Duodenal mucosa (tissue), 2 donors: ENCODE measurements around the gene LRRC8D.

ENCODE experiments used
- H3K27ac ChIP-seq: one replicate; pipeline ENCODE4 v1.7.0; 2013; ENCODE audit warnings: low read depth, low read length
- H3K27me3 ChIP-seq, 2 donors: one replicate each; pipeline ENCODE4 v1.7.0; 2013; ENCODE audit warnings: low read length in 2 of 2, control low read depth in 1 of 2; ENCODE audit not compliant: insufficient read depth in 2 of 2, control insufficient read depth in 1 of 2
- H3K36me3 ChIP-seq, 2 donors: one replicate each; pipeline ENCODE4 v1.7.0; 2013; ENCODE audit warnings: low read length in 2 of 2, control low read depth in 1 of 2; ENCODE audit not compliant: insufficient read depth in 2 of 2, control insufficient read depth in 1 of 2
- H3K4me1 ChIP-seq, 2 donors: one replicate each; pipeline ENCODE4 v1.7.0; 2013; ENCODE audit warnings: low read length in 2 of 2, control low read depth in 1 of 2; ENCODE audit not compliant: insufficient read depth in 2 of 2, control insufficient read depth in 1 of 2
- H3K4me3 ChIP-seq, 2 donors: one replicate each; pipeline ENCODE4 v1.7.0; 2013; ENCODE audit warnings: low read length in 2 of 2, low read depth in 1 of 2
- H3K9ac ChIP-seq, 2 donors: one replicate each; pipeline ENCODE4 v1.7.0; 2013; ENCODE audit warnings: low read length in 2 of 2, low read depth in 1 of 2
- H3K9me3 ChIP-seq, 2 donors: one replicate each; pipeline ENCODE4 v1.7.0; 2013; ENCODE audit warnings: low read length in 2 of 2, control low read depth in 1 of 2; ENCODE audit not compliant: control insufficient read depth in 1 of 2

LRRC8D gene

GRCh38 chr1:89866568-89866967 lies 45.7 kb downstream of the LRRC8D start:
- H3K27me3 ChIP-seq, result no peaks in the 10 kb centered on the region
- H3K4me1 ChIP-seq, result peaks cover 0 to 10% of the 10 kb centered on the region in 2 donors
- H3K36me3 ChIP-seq, result peaks cover 0 to 3% of the 10 kb centered on the region in 2 donors
- H3K4me3 ChIP-seq, result no peak overlapping the region
- H3K9ac ChIP-seq, result no peak overlapping the region
- no peaks in the 10 kb centered on the region for H3K9me3 ChIP-seq
- H3K27ac ChIP-seq, result no peak overlapping the region

DNA sequence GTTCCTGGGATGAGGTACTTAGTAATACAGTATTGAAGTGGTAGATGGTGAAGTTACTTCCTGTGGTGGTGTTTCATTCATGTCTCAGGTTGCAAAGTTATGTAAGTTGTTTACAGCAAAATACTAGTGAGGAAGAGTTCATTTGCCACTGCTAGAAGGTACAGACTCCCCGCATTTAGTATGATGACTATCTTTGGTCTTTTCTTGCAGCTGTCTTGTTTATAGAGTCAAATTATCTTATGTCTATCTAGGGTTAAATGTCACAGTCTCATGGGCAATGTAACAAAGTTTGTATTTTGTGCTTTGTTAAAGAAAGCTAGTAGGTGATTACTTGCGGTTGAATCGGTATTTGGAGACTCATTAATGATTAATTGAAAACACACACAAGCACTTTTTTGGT lies 50.2 kb downstream of the LRRC8D start:
- Histone ChIP-seq H3K9ac (no peak overlapping the region), H3K27me3 (no peaks in the 10 kb centered on the region), H3K4me3 (no peak overlapping the region), H3K9me3 (no peaks in the 10 kb centered on the region), H3K4me1 (peaks cover 0 to 3% of the 10 kb centered on the region in 2 donors), H3K27ac (no peak overlapping the region), H3K36me3 (peaks cover 0 to 3% of the 10 kb centered on the region in 2 donors)

DNA sequence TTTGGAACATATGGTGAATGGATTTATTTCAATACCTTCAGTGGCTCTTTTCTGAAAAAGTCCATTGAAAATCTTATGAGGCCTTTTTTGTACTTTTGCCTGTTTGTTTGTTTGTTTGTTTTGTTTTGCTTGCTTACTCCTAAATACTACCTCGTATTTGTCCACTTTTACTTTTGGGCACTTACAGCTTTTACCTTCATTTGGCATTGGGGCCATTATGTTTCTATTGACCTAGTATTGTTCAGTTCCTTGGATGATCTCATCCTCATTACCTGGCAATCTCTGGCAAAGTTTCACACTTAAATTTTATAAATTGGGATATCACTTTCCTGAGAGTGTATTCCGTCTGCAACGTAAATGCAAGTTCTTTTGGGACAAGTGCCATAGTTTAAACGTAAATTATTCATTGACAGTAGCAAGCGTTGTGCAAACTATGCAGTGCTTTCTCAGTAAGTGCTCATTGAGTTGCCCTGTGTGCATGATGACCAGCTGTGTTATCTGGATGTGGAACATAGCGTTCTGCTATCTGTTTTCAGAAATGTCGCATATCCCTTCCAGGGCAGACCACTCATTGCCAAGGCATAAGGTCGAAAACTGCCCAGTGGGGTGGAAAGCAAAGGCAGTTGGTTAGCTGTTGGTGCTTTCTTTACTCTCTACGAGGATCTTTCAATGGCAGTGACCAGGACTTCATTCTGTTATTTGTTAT lies 51.1 kb downstream of the LRRC8D start:
- no peak overlapping the region for H3K9ac ChIP-seq

GRCh38 chr1:89872567-89872966 lies 51.7 kb downstream of the LRRC8D start:
- H3K4me1 ChIP-seq, result no peaks in the 10 kb centered on the region
- no peak overlapping the region for H3K4me3 ChIP-seq
- no peak overlapping the region for H3K27ac ChIP-seq
- H3K27me3 ChIP-seq, result no peaks in the 10 kb centered on the region
- no peaks in the 10 kb centered on the region for H3K9me3 ChIP-seq
- no peak overlapping the region for H3K9ac ChIP-seq
- H3K36me3 ChIP-seq, result peaks cover 0 to 3% of the 10 kb centered on the region in 2 donors

More for the DNA sequence above, 51.1 kb downstream of the LRRC8D start:
- Histone ChIP-seq H3K27me3 (no peaks in the 10 kb centered on the region), H3K4me1 (no peaks in the 10 kb centered on the region), H3K36me3 (peaks cover 0 to 3% of the 10 kb centered on the region in 2 donors), H3K27ac (no peak overlapping the region), H3K4me3 (no peak overlapping the region), H3K9me3 (no peaks in the 10 kb centered on the region)

DNA sequence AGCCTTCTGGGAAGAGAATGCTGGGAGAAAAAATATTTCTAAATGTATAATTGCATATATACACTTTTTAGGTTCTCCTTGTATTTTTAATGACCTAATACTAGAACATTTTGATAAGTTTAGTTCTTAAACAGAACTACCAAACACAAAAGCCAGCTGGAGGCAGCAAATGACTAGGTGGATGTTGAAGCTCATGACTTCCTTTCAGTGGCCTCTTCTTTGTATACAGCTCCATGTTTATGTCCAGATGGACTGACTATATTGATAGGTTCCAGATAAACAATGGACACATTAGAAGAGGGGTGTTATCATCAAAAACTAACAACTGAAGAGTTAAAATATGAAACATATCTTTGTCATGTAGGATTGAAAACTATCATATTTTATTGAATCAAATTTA lies 52.5 kb downstream of the LRRC8D start:
- H3K27ac ChIP-seq, result no peak overlapping the region
- no peaks in the 10 kb centered on the region for H3K27me3 ChIP-seq
- peaks cover 0 to 3% of the 10 kb centered on the region in 2 donors for H3K36me3 ChIP-seq
- H3K9ac ChIP-seq, result no peak overlapping the region
- no peak overlapping the region for H3K4me3 ChIP-seq
- no peaks in the 10 kb centered on the region for H3K9me3 ChIP-seq
- H3K4me1 ChIP-seq, result no peaks in the 10 kb centered on the region

DNA sequence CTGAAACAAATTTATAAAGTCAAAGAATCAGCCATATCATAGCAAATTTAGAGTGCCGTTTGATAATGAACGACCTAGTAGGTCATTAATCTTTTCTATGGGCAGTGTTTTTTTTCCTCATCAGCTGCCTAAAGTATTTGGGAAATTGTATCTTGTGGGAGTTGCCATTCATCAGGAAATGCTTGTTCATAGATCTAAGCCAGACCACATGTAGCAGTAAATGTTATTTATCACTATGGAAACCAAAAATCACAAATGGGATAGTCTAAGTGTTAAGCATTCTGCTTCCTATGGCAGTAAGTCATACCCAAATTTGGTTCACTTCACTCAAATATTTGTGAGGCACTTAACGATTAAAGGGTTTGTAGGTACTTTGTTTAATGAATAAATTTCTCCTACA lies 52.9 kb downstream of the LRRC8D start:
- H3K4me1 ChIP-seq, result no peaks in the 10 kb centered on the region
- no peak overlapping the region for H3K27ac ChIP-seq
- H3K27me3 ChIP-seq, result no peaks in the 10 kb centered on the region
- peaks cover 0 to 3% of the 10 kb centered on the region in 2 donors for H3K36me3 ChIP-seq
- no peak overlapping the region for H3K4me3 ChIP-seq
- H3K9ac ChIP-seq, result no peak overlapping the region
- no peaks in the 10 kb centered on the region for H3K9me3 ChIP-seq

- Histone ChIP-seq H3K9me3 (no peaks in the 10 kb centered on the region), H3K36me3 (peaks cover 0 to 3% of the 10 kb centered on the region in 2 donors), H3K27me3 (no peaks in the 10 kb centered on the region), H3K4me1 (no peaks in the 10 kb centered on the region), H3K27ac (no peak overlapping the region), H3K9ac (no peak overlapping the region), H3K4me3 (no peak overlapping the region)
These were observed 55.6 kb downstream of the LRRC8D start for GRCh38 chr1:89876463-89876862.

GRCh38 chr1:89877756-89878155 lies 56.9 kb downstream of the LRRC8D start:
- no peaks in the 10 kb centered on the region for H3K4me1 ChIP-seq
- no peak overlapping the region for H3K4me3 ChIP-seq
- H3K27me3 ChIP-seq, result no peaks in the 10 kb centered on the region
- H3K9me3 ChIP-seq, result no peaks in the 10 kb centered on the region
- H3K27ac ChIP-seq, result no peak overlapping the region
- no peaks in the 10 kb centered on the region for H3K36me3 ChIP-seq
- no peak overlapping the region for H3K9ac ChIP-seq

DNA sequence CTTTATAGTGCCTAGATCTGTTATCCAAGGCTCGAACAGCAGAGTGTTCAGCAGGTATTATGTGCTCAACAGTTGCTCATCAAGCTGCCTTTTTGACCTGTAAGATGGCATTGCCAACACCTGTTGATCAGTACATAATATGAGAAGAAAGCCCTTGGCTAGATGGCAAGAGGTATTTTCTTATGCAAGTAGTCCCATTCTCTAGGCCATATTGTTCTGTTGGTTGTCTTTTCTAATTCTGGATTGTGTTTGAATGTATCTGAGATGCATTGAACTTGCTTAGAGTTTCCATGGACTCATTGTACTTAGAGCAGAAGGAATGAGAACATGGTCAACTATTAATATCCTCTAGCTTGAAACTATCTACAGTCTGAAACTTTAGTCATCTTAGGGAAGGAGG lies 57.4 kb downstream of the LRRC8D start:
- H3K4me3 ChIP-seq, result no peak overlapping the region
- no peaks in the 10 kb centered on the region for H3K4me1 ChIP-seq
- no peaks in the 10 kb centered on the region for H3K27me3 ChIP-seq
- H3K9ac ChIP-seq, result no peak overlapping the region
- no peaks in the 10 kb centered on the region for H3K9me3 ChIP-seq
- H3K36me3 ChIP-seq, result no peaks in the 10 kb centered on the region
- H3K27ac ChIP-seq, result no peak overlapping the region

GRCh38 chr1:89880679-89881078 lies 59.8 kb downstream of the LRRC8D start:
- no peaks in the 10 kb centered on the region for H3K27me3 ChIP-seq
- H3K4me1 ChIP-seq, result no peaks in the 10 kb centered on the region
- H3K27ac ChIP-seq, result no peak overlapping the region
- H3K9me3 ChIP-seq, result no peaks in the 10 kb centered on the region
- H3K4me3 ChIP-seq, result no peak overlapping the region
- H3K36me3 ChIP-seq, result peaks cover 0 to 6% of the 10 kb centered on the region in 2 donors
- H3K9ac ChIP-seq, result no peak overlapping the region
